HG03196 (cell line): ENCODE results near the gene INPP5A.
"Not testable (repeated sequence)": the region's sequence is repeated elsewhere in the genome, so short reads cannot be mapped to it uniquely, and the experiment has no call there.

Experiments used
- ATAC-seq: cut with Tn5 transposase; IDR thresholded peaks from one replicate; pipeline ENCODE4 v1.9.1; 2021; ENCODE audit not compliant: unreplicated experiment

The INPP5A gene

GRCh38 chr10:132559538-132559937, 22.0 kb downstream of the INPP5A start:
- no peak for ATAC-seq

GRCh38 chr10:132560241-132560731, 22.7 kb downstream of the INPP5A start:
- ATAC-seq: no peak

GRCh38 chr10:132562177-132562915, 24.8 kb downstream of the INPP5A start:
- ATAC-seq: no peak

GRCh38 chr10:132562916-132563456, 25.4 kb downstream of the INPP5A start:
- ATAC-seq: no peak

GRCh38 chr10:132563485-132564248, 26.1 kb downstream of the INPP5A start:
- peak; percentile 71 for ATAC-seq

GRCh38 chr10:132564249-132564605, 26.6 kb downstream of the INPP5A start:
- ATAC-seq: no peak

DNA sequence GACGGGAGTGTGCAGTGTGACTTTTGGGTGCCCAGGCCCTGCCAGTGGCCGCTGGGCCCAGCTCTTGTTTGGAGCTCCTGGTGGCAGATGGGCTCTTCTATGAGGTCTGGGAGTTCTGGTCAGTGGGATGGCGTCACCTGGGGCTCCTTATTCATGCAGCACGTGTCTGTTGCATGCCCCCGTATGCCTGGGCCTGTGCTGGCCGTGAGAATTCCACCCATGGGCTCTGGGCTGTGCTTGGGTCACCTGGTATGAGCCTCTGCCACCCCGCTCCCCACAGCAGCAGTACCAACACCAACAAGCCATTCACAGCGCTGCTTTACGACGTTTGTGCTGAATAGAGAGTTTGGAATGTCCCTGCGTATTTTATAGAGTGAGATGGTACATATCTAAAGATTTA, 27.1 kb downstream of the INPP5A start:
- no peak for ATAC-seq

- no peak for ATAC-seq
Measured at GRCh38 chr10:132565516-132566209, 28.1 kb downstream of the INPP5A start.

- ATAC-seq: no peak
Measured at GRCh38 chr10:132566892-132567291, 29.3 kb downstream of the INPP5A start.

DNA sequence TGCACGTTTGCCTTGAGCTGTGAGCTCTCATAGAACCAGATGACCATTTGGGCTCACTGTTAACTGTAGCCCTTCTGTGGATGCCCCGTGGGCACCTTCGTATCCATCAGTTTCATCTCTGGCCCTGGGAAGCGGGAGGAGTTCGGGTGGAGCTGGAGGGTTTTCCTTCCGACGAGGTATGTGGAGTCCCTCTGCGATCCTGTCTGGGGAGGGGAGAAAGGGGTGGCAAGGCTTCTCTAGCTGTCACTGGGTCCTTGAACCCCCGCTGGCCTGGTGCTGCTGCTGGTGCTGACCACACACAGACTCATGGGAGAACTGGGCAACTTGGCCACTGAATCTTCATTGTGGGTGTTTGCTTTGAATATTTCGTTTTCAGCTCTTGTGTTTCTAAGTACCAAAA, 32.7 kb downstream of the INPP5A start:
- ATAC-seq: no peak

DNA sequence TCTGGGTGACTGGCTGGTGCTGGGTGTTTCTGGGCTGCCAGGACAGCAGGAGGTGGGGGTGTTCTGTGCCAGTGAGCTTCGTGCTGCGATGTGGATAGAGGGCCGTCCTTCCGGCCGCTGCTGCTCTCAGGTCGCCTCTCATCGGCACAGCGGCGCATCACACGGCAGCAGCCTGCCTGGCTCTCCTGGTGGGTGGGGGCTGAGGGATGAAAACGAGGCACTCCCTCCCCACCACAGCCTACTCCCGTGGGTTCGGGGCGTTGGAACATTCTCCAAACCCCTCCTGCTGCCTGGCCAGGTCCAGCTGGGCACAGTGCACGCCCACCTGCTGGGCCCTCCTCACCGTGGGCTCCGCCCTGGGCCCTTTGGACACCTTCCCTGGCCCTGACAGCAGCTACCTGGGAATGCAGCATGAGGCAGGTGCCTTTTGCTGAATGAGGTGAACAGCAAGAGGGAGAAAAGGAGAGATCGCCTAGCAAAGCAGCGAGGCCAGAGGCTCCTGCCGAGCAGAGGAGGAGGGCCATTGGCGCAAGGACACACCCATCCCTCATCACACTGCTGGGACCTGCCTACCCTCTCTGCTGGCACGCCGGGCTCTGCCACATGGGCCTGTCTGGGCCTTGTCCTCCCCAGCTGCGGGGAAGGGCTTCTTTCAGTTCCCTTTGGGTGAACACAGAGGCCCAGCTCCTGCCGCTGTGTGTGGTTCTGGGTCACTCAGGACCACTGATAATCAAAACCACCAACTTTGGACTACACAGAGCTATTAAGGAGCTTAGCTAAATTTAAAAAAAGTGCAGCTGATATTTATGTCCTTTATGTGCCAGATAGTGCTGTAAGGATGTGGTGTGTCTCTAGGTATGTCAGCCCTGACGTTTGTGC, 33.4 kb downstream of the INPP5A start:
- peak; percentile 51 for ATAC-seq

GRCh38 chr10:132571650-132572544, 34.3 kb downstream of the INPP5A start:
- peak; percentile 63 for ATAC-seq

GRCh38 chr10:132572545-132572937, 35.0 kb downstream of the INPP5A start:
- ATAC-seq: no peak

- not testable (repeated sequence) for ATAC-seq
Measured at GRCh38 chr10:132572946-132573345, 35.4 kb downstream of the INPP5A start.

DNA sequence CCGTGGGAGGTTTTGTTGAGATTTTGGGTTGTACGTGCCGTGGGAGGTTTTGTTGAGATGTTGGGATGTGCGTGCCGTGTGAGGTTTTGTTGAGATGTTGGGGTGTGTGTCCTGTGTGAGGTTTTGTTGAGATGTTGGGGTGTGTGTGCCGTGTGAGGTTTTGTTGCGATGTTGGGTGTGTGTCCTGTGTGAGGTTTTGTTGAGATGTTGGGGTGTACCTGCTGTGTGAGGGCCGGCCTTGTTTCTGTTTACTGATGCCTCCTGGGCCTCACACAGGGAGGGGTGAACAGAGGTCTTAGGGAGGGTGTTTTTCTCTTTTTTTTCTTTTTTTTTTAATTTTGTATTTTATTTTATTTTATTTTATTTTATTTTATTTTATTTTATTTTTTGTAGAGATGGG, 36.7 kb downstream of the INPP5A start:
- no peak for ATAC-seq

DNA sequence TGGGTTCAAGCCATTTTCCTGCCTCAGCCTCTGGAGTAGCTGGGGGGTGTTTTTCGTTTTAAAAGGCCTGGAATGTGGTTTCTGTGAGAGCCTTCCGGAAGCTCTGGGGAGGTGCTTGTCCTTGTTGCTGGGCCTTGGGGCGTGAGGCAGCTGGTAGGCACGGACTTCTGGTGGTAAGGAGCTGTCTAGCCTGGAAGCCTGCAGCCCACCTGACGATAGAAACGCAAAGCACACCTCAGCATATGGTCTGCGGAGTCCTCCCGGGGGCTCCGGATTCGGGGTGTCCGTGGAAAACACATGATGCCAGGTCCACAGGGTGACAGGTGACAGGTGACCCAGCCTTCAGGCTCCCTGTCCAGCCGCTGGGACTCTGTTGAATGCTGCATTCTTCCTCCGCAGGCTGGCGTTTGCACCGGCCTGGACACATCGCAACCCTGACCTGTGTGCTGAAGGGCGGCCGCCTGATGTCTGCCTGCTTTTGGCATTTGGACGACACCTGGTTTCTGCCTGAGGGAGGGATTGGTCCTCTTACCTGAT, 37.3 kb downstream of the INPP5A start:
- ATAC-seq: no peak

DNA sequence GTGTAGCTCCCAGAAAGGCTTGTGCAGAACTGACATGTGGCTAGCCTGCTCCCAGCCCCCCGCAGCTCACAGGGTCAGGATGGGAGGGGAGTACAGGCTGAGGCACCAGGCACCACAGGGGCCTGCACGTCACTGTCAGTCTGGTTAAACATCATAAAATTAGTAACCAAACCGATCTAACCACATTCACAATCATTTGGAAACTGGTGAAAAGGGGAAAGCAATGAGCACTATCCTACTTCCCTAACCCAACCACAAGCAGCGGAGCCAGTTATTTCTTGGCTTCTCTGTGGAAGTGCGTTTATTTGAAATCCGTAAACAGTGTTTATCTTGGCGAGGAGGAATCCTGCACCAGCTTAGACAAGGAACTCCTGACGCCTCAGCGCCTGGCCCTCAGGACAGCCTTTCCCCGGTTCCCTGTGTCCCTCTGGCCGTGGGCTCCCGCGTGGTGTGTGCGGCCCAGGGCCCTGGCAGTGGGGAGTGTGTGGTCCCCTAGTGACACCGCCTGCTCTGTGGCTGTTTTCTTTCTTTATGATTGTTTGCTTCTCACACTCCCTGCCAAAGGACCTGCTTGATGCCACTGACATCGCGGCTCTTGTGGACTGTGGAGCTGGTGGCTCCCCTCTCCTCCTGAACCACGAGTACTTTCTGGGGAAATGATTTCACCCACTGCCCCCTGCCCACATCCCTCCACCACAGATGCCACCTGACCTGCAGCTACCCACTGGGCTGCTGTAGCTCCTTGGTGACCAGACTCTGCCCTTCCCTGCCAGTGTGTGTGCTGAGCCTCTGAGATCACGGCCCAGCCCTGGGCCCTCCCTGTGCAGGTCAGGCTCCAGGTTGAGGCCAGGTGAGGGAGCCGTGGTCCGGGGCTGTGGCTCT, 38.0 kb downstream of the INPP5A start:
- peak; percentile 20 for ATAC-seq

DNA sequence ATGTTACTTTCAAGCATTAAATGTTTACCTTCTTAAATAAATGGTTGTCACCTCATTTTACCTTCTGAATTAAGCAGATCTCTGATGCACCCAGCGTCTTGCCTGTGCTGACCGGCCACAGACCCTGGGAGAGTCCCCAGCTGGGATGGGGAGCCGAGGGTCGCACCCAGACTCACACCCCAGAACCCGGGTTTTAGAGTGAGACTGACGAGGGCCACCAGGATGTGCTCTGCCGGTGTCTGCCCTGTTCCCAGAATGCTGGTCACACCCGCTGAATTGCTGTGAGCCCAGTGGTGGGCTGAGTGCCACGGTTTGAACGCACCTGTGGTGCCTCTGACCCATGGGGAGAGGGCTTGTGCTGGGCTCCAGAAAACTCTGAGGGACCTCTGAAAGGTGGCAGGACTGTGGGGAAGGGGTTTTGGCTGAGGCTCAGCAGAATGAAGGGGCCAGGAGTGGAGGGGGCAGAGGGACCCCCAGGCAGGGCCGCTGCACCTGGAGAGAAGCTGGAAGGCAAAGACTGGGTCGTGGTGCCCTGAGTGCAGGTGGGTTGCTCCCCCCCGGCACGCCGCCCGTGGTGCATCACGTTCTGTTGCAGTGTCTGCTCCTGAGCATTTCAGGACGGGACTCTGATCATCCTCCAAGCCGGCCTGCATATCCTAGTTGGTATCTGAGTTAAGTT, 39.2 kb downstream of the INPP5A start:
- no peak for ATAC-seq
